GM19395 (cell line): ENCODE results near the gene CARD11.

ENCODE experiments used
- ATAC-seq: cut with Tn5 transposase; IDR thresholded peaks from one replicate; pipeline ENCODE4 v1.9.1; 2021; ENCODE audit warnings: mild to moderate bottlenecking, moderate library complexity; ENCODE audit not compliant: unreplicated experiment

CARD11 gene

DNA sequence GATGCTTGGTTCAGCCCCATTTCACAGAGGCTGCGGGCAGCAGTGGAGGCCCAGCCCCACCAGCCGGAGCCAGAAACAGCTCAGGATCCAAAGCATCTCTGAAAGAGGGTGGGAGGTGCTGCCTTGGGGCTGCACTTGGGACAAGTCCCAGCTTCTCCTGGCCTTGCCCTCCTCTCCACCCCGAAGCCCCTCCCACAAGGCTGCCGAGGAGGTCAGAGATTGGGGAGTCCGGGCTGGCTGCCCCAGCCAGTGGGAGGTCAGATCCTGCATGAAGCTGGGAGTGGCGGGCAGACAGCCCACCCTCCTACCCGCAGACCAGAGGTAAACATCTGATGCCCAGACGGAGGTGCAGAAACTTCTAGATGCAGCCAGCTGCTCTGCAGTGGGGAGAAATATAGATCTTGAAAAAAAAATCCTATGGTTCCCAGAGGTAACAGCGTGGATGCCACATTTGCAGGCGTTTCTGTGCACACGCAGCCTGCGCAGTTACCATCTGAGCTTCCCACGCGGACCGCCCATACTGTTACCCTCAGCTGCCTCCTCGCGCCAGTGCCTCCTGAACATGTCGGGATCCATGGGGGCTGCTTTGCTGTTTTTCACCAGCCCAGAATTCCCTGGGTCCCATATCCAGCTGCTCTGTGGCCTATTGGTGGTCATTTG is 162.7 kb downstream of the CARD11 start:
- no peak for ATAC-seq

DNA sequence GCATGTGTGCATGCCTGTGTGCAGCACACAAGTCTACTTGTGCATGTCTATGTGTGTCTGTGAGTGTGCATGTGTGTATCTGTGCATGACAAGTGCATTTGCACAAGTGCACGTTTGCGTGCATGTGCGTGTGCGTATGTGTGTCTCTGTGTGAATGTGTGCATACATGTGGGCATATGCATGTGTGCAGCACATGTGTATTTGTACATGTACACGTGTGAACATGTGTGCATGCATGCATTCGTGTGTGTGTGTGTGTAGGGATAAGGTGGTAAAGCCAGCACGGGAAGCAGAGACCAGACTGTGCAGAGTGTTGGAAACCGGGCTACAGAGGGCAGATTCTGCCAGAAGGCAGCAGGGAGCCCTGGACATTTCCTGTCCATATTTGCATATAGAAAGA is 163.6 kb downstream of the CARD11 start:
- ATAC-seq, result no peak

DNA sequence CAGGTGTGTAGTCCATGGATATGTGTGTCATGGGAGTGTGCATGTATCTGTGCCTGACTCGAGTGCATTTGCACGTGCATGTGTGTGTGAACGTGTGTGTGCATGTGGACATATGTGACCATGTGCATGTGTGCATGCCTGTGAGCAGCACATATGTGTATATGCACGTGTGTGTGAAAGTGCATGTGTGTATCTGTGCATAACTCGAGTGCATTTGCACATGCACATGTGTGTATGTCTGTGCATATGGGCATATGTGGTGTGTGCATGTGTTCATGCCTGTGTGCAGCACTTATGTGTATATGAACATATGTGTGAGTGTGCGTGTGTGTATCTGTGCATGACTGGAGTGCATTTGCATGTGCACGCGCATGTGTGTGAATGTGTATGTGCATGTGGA is 164.3 kb downstream of the CARD11 start:
- ATAC-seq, result no peak

DNA sequence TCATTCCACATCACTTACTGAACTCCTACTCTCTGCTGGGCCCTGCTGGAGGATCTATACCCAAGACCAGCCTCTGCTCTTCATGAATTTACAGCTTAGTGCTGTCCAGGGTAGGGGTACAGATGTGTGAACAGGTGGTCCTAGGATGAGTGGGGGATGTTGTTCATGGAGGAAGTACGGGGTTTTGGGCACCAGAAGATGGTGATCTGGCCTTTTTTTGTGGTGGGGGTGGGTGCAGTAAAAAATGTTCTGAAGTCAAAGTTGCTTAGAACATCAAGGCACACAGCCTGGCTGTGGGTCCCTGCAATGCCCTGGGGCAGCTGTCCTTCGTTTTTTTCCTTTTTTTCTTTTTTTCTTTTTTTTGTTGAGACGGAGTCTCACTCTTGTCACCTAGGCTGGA is 165.4 kb downstream of the CARD11 start:
- no peak for ATAC-seq

DNA sequence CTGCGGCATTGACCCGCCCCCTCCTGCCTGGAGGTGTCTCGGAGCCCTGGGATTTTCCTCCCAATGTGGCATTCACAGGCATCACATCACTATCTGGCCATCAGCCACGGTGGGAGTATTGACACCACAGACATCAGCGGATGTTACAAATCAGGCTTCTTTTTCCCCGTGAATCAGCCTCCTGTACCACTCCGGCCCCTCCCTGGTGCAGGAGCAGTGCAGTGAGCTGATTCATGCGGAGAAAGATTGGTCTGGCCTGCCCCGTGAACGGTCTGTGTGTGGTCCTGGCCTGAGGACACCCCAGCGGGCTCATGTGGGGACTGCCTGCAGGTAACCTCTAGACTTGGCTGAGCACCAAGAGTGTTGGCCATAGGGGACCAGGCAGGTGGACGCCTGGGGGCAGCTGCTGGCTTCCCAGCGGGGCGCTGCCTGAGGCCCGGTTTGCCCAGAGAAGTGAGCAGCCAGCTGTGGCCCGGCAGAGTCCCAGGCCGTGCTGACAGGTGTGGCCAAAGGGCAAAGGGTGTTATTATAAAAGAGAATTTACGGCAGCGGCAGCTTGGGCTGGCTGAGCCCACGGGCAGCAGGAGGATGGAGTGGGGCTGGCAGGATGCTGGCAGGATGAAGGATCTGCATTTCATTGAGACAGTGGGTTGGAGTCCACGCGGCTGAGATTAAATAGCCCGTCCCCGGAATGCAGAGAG is 167.5 kb downstream of the CARD11 start:
- ATAC-seq, result no peak

DNA sequence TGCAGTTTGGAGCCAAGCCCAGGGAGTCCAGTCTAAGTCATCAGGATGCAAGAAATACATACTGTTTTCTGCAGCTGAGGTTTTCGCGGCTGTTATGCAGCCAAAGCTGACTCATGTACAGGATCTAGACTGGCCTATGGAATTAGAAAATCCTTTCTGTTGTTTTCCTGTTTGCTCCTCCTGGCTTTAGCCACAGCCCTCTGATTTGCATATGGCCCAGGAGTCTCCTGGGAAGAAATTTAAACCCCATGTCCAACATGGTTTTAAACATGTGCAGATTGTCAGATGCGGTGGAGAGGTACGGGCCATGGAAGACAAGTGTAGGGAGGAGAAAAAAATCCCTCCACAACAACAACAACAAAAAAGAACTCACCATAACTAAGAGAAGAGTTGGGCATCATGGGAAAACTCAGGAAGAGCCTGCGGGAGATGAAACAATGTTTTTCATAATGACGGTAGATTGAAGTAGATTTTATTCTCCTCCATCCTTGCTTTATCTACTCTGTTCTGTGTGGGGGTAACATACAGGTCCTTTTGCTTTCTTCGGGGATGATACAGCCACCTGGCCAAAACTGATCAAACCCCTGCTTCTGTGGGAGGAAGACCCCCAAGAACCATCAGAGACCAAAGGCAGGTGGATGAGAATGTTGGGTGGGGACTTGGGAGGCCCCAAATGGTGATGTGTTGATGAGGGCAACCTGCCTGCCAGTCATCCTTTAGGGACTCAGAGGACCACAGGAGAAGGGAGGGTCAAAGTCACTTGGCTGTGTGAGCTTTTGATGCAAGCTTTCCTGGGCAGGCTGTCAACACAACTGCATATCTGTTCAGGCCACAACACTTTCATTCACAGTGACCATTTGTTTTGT is 169.7 kb downstream of the CARD11 start:
- no peak for ATAC-seq

DNA sequence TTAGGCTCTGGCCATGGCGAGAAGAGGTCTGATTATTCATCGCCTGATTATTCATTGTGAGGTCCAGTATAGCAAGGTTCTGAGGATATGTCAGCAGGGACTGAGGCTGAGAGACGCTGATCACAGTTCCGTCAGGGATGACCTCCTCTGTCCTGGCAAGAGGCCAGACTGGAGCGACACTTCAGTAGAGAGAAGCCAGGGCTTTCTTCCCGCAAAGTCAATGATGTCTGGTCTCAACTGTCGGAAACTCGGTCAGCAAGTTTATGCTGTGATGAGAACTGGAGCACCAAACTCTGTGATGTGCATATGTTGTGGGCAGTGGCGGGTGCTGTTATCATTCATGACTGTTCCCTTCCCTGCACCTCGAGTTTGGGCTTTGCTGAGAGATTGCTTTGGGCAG is 170.5 kb downstream of the CARD11 start:
- no peak for ATAC-seq

DNA sequence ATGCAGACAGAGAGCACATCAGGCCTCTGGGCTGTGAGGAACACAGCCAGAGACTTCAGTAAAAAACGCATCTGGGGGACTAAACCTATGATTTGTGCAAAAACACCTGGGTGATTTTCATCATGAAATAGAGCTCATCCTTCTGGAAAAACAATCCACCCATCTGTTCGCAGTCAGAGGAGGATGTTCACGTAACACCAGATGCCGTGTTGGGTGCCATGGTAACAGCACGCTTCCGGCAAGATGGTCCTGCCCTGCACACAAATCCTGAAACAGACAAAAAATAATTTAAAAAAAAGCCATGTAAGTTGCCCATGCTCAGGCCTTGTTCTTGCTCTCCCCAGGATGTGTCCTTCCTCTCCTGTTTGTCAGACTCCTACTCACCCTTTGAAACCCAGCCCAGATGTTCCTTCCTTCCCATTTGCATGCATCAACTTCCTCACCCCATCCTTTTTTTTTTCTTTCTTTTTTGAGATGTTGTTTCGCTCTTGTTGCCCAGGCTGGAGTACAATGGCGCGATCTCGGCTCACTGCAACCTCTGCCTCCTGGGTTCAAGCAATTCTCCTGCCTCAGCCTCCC is 171.3 kb downstream of the CARD11 start:
- no peak for ATAC-seq

DNA sequence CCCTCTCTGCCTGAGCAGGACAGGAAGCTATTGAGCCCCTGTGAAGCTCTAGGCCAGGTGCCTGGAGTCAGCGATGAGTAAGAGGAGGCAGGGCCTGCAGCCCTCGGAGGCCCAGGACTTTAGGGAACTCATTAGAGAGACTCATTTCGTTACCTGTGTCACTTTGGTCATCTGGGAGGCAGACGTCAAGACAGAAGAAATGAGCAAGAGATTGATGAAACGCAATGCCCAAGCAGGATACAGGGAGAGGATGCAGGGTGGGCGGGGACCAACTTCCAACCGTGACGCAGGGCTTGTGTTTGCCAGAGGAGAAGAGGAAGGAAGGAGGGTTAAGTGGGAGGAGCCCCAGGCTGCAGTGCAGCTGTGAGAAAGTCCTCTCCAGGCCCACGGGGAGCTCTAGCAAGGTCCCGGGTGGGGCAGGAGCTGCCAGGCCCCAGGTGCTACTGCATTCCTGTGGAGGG is 173.2 kb downstream of the CARD11 start:
- ATAC-seq, result peak; percentile 62

DNA sequence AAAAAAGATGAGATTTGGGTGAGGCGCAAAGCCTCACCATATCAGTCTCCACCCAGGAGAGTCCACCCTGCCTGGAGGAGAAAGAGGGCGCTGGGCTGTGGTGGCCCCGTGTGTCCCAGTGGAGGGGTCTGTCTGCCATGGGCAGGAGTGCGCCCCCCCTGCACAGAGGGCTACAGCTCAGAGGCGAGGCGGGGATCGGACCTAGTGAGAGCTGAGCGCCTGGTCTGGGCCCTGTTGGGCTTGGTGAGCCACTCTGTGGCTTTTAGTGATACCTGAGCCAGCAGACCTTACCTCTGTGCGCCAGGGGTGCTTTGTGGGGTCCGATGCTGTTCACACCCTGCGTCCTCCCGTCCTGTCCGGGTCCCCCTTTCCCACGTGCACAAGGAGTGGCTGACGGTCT is 173.7 kb downstream of the CARD11 start:
- ATAC-seq, result no peak

DNA sequence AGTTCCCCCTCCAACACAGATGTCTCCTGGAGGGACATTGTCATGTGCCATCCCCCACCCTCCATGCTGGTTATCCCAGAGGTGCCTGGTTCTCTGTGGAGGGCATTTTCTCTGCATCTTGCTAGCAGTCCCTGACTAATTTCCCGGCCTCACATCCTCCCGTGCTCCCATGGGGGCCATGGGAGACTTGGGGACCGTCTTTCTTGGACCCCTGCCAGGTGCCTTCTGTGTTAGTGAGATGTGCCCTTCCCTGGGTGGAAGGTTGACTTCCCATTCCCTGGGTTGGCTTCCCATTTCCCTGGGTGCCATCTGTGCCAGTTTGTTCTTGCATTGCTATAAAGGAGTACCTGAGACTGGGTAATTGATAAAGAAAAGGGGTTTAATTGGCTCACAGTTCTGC is 177.1 kb downstream of the CARD11 start:
- no peak for ATAC-seq

DNA sequence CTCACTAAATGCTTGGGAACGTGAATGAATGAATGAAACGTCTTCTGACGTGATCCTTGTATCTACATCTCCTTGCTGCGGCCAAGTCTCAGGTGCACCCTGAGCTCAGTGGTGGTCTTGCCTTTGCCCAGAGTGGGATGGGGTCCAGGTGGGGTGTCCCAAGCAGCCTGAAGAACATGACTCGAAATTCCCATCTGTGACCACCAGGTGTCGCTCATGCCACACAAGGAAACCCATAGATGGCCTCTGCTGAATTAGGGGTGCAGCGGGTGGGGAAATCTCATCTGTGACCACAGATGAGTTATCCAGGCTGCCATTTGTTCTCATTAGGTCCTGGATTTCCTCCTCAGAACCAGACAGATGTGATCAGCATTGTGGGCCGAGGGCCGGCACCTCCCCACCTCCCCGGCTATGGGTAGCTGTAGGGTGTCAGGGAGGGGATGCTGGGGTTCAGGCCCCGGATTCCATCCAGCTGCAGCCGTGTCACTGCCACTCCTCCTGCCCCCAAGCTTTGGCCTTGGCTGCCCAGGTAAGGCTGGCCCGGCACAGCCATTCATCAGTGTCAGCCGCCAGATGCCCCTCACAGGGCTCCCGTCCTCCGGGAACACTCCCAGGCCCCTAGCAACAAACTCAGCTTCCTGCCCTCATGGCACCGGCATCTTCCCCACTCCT is 178.5 kb downstream of the CARD11 start:
- peak; percentile 47 for ATAC-seq

DNA sequence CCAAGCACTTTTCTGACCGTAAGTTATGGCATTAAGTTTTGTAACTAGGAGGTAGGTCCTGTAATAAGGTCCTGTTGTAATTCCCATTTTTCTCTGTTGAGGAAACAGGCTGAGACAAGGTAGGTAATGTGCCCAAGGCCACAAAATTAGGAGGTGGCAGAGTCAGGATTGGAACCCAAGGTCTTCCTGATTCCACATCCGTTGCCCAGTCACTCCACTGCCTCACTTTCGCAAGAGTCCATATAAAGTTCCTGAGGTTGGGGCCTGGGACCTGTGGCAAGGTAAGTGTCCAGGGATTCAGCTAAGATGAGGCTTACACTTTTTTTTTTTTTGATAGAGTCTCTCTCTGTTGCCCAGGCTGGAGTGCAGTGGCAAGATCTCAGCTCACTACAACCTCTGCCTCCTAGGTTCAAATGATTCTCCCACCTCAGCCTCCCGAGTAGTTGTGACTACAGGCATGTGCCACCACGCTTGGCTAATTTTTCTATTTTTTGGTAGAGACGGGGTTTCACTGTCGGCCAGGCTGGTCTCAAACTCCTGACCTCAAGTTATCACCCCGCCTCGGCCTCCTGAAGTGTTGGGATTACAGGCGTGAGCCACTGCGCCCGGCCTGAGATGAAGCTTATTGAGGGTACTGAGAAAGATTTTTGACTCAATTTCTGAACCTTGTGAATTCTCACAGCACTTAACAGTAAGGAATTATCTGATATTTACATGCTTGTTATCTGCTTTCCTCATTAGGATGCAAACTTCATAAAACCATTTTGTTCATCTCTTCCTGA is 179.3 kb downstream of the CARD11 start:
- ATAC-seq, result no peak

DNA sequence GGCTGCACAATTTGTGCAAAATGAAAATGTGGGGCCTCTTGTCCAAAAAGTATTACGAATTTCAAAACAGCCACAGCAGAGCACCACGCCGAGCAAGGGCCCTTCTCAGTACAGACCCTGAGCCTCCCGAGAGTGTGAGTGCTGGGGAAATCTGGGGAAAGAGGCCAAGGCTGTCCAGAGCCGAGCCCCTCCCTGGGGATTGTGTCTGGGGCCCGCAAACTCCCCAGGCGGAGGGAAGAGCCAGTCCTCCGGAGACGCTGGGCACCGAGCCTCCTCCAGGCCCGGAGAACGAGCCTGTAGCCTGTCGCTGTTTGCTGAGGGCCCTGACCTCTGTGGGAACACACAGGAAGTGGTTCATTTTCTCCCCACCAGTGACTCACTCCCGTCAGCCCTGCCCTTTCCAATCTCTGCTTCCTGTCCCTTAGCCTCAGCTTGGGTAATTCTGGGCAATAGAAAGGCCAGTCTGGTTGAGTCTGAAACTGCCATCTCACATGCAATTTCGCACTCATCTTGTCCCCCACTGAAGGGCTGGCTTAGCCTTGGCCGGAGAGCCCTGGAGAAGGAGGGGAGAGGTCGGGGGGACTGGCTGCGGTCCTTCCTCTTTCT is 180.1 kb downstream of the CARD11 start:
- peak; percentile 95 for ATAC-seq

DNA sequence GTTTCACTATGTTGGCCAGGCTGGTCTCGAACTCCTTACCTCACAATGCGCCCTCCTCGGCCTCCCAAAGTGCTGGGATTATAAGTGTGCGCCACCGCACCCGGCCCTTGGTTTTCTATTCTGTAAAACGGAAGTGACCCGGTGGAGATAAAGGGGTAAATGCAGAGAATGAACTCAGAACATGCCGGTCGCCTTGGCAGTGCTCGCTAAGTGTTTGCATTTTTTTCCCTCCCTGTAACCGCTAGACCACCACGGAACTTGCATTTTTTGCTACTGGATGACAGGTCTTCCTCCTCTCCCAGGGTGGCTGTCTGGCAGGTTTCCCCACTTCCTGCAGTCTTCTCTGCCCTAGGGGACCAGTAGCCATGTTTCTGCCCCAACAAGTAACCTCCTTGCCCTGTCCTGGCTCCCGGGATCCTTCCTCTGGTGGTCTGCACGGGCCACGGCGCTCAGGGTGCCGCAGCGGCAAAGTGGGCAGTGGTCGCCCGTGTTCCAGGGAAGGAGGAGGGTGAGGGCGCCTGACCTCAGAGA is 180.8 kb downstream of the CARD11 start:
- ATAC-seq, result no peak

DNA sequence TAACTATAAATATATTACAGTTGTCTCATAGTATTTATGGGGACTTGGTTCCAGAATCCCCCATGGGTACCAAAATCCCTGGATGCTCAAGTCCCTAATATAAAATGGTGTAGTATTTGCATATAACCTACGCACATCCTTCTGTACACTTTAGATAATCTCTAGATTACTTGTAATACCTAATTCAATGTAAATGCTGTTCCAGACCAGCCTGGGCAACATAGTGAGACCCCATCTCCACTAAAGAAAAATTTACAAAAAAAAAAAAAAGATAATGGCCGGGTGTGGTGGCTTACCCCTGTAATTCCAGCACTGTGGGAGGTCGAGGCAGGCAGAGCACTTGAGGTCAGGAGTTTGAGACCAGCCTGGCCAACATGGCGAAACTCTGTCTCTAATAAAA is 182.2 kb downstream of the CARD11 start:
- no peak for ATAC-seq

DNA sequence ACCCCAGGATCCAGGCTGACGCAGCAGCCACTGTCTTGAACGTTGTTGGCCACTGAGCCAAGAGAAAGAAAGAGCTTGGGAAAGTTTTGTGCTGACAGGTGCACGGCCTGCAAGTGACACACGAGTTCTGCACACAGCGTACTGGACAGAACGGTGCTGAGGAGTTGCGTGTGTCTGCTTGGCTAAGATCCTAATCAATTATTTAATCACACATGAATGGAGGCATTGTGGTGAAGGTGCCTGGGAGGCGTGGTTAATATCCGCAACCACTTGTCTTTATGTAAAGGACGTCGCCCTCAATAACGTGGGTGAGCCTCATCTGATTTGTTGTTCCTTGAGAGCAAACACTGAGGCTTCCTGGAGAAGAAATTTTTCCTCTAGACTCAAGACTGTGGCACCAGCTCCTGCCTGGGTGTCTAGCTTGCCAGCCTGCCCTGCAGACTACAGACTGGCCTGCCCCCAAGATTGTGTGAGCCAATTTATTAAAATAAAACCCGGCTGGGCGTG is 183.0 kb downstream of the CARD11 start:
- no peak for ATAC-seq

DNA sequence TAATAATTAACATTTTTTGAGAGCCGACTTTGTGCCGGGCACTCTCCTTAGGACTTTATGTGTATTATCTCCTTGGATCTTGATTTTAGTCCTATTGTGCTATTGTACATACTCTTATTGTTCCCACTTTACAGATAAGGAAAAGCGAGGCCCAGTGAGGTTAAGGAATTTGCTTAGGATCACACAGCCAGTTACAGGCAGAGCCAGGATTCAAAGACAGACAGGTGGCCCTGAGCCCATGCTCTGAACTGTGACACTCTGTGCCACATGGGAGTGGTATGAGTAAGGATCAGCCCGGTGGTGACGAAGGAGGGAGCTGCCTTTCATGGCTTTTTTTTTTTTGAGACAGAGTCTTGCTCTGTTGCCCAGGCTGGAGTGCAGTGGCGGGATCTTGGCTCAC is 183.7 kb downstream of the CARD11 start:
- no peak for ATAC-seq

DNA sequence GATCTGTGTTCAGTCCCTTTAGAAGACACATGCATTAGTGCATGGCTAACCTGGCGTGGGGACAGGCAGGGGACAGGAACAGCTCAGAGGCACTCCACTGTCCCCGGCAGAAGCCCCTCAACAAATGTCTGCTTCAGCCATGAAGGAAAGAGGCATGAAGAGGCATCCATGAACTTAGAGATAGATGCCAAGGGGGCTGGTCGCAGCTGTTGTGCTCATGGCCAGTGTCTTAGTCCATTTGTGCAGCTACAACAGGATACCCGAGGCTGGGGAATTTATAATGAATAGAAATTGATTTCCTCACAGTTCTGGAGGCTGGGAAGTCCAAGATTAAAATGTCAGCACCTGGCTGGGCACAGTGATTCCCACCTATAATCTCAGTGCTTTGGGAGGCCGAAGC is 185.0 kb downstream of the CARD11 start:
- no peak for ATAC-seq
